ENCODE results near the gene RTP3.

Gene RTP3

GRCh38 chr3:46489875-46490274 lies 7.9 kb upstream of the RTP3 start:
- H2AFZ ChIP-seq (ENCODE audit: low read depth, low read length): peak overlapping the region; percentile 14; the same call in 1 of the 2 replicates
- no peaks in the 10 kb centered on the region for H3K36me3 ChIP-seq (ENCODE audit: insufficient read depth, low read length)
- TF ChIP-seq CTCF (IDR thresholded peaks at IDR 0.05; ENCODE audit: borderline replicate concordance, extremely low read depth, low read length, poor library complexity, severe bottlenecking): no peak
- no peak for TF ChIP-seq EZH2 (IDR thresholded peaks at IDR 0.05; ENCODE audit: borderline replicate concordance, low read depth, low read length, severe bottlenecking)
- no peaks in the 10 kb centered on the region for H3K27me3 ChIP-seq (ENCODE audit: insufficient read depth, low read length, poor library complexity)
- H3K4me1 ChIP-seq (ENCODE audit: insufficient read depth, low read length): peaks cover 46% of the 10 kb centered on the region
- H3K27ac ChIP-seq (ENCODE audit: low read length): peak overlapping the region; percentile 68
- H3K9ac ChIP-seq (ENCODE audit: low read depth, low read length): no peak overlapping the region
- no peaks in the 10 kb centered on the region for H4K20me1 ChIP-seq (ENCODE audit: insufficient read depth, low read length)
- DNase-seq: no peak
- ATAC-seq (ENCODE audit: insufficient read depth, low read depth): 0 out of 3 replicates have a peak, but pooled peaks have one; percentile 20
- H3K79me2 ChIP-seq (ENCODE audit: insufficient read depth, low read length): no peaks in the 10 kb centered on the region
- H3K4me2 ChIP-seq (ENCODE audit: insufficient read depth, low read length): no peak overlapping the region
- no peak overlapping the region for H3K4me3 ChIP-seq (ENCODE audit: low read depth in 1 of 2, low read length in 2 of 2)
- no peaks in the 10 kb centered on the region for H3K9me3 ChIP-seq (ENCODE audit: insufficient read depth, low read length, severe bottlenecking)

GRCh38 chr3:46490338-46491084 lies 7.3 kb upstream of the RTP3 start:
- Histone ChIP-seq H2AFZ (ENCODE audit: low read depth, low read length) (no peak overlapping the region), H3K27me3 (ENCODE audit: insufficient read depth, low read length, poor library complexity) (no peaks in the 10 kb centered on the region), H3K9me3 (ENCODE audit: insufficient read depth, low read length, severe bottlenecking) (no peaks in the 10 kb centered on the region), H3K79me2 (ENCODE audit: insufficient read depth, low read length) (no peaks in the 10 kb centered on the region), H3K9ac (ENCODE audit: low read depth, low read length) (no peak overlapping the region), H3K4me2 (ENCODE audit: insufficient read depth, low read length) (no peak overlapping the region), H3K4me3 (ENCODE audit: low read depth in 1 of 2, low read length in 2 of 2) (no peak overlapping the region), H3K36me3 (ENCODE audit: insufficient read depth, low read length) (no peaks in the 10 kb centered on the region), H3K4me1 (ENCODE audit: insufficient read depth, low read length) (peaks cover 46% of the 10 kb centered on the region), H4K20me1 (ENCODE audit: insufficient read depth, low read length) (no peaks in the 10 kb centered on the region), H3K27ac (ENCODE audit: low read length) (peak overlapping the region; percentile 1; the same call in 1 of the 2 replicates)
- no peak for ATAC-seq (ENCODE audit: insufficient read depth, low read depth)
- TF ChIP-seq EZH2 (IDR thresholded peaks at IDR 0.05; ENCODE audit: borderline replicate concordance, low read depth, low read length, severe bottlenecking) (no peak), CTCF (IDR thresholded peaks at IDR 0.05; ENCODE audit: borderline replicate concordance, extremely low read depth, low read length, poor library complexity, severe bottlenecking) (no peak)
- no peak for DNase-seq

- Histone ChIP-seq H2AFZ (ENCODE audit: low read depth, low read length) (peak overlapping the region; percentile 14; the same call in 1 of the 2 replicates), H3K9ac (ENCODE audit: low read depth, low read length) (no peak overlapping the region)
- no peak for ATAC-seq (ENCODE audit: insufficient read depth, low read depth)
Measured at GRCh38 chr3:46491089-46492070, 6.4 kb upstream of the RTP3 start.

More at GRCh38 chr3:46491089-46492070, 6.4 kb upstream of the RTP3 start:
- no peaks in the 10 kb centered on the region for H3K36me3 ChIP-seq (ENCODE audit: insufficient read depth, low read length)
- peak overlapping the region; percentile 1 for H3K27ac ChIP-seq (ENCODE audit: low read length)
- H3K9me3 ChIP-seq (ENCODE audit: insufficient read depth, low read length, severe bottlenecking): no peaks in the 10 kb centered on the region
- H3K4me1 ChIP-seq (ENCODE audit: insufficient read depth, low read length): peaks cover 50% of the 10 kb centered on the region
- no peak overlapping the region for H3K4me3 ChIP-seq (ENCODE audit: low read depth in 1 of 2, low read length in 2 of 2)
- no peaks in the 10 kb centered on the region for H4K20me1 ChIP-seq (ENCODE audit: insufficient read depth, low read length)
- no peak for TF ChIP-seq CTCF (IDR thresholded peaks at IDR 0.05; ENCODE audit: borderline replicate concordance, extremely low read depth, low read length, poor library complexity, severe bottlenecking)
- TF ChIP-seq EZH2 (IDR thresholded peaks at IDR 0.05; ENCODE audit: borderline replicate concordance, low read depth, low read length, severe bottlenecking): no peak
- DNase-seq: no peak
- no peak overlapping the region; the same call in 1 of the 2 replicates for H3K4me2 ChIP-seq (ENCODE audit: insufficient read depth, low read length)
- no peaks in the 10 kb centered on the region for H3K79me2 ChIP-seq (ENCODE audit: insufficient read depth, low read length)
- H3K27me3 ChIP-seq (ENCODE audit: insufficient read depth, low read length, poor library complexity): no peaks in the 10 kb centered on the region

All from DND-41 (cell line).